Measurements from ENCODE around the gene DCAF5. TPM values are rescaled to one million over a fixed set of nuclear protein-coding genes. Genes with fewer than 3 reads are reported as not detected.

Gene DCAF5
- total and polyA plus RNA-seq, 2 of the 8 experiments (the other 6 are each of a cell fraction or from before 2014, with no cell fraction given), result 24.3 to 31.0 TPM

DNA sequence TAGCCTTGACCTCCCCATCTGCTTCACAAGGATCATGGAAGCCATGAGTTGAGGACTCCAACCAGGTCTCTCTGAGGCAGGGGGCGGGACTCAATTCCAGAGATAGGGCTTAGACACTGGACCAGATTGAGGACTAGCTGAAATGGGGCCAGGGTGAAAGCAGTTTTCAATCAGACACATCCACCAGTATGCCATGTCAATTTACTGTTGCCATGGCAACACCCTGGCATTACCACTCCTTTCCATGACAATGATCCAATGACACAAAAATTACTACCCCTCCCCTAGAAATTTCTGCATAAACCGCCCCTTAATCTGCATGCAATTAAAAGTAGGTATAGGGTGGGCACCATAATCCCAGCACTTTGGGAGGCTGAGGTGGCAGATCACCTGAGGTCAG is 18.6 kb upstream of the DCAF5 start:
- H3K23ac ChIP-seq (ENCODE audit: insufficient read length), result no peak overlapping the region
- no peaks in the 10 kb centered on the region for H3K36me3 ChIP-seq (ENCODE audit: control insufficient read depth in 2 of 4, insufficient read depth in 4 of 4, low read length in 3 of 4)
- no peak overlapping the region for H4K8ac ChIP-seq (ENCODE audit: extremely low read depth, insufficient read depth, low read length)
- H2BK12ac ChIP-seq (ENCODE audit: low read depth, low read length), result no peak overlapping the region
- H3K79me2 ChIP-seq (ENCODE audit: control insufficient read depth in 1 of 2, insufficient read depth in 2 of 2, low read length in 2 of 2), result no peaks in the 10 kb centered on the region
- no peak overlapping the region for H3K56ac ChIP-seq (replicated peaks; ENCODE audit: insufficient read length, low read depth, low read length)
- TF ChIP-seq, protein P1, sequence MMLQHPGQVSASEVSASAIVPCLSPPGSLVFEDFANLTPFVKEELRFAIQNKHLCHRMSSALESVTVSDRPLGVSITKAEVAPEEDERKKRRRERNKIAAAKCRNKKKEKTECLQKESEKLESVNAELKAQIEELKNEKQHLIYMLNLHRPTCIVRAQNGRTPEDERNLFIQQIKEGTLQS (IDR thresholded peaks at IDR 0.05; ENCODE audit: insufficient read depth, low read depth, low read length), result no peak
- TF ChIP-seq CBX5 (IDR thresholded peaks at IDR 0.05; ENCODE audit: low read depth, low read length), result no peak
- H2AFZ ChIP-seq (ENCODE audit: low read length), result no peak overlapping the region
- H2AK5ac ChIP-seq (ENCODE audit: low read depth, low read length), result no peak overlapping the region
- H4K5ac ChIP-seq (ENCODE audit: insufficient read length, low read depth, low read length), result no peak overlapping the region
- no peak overlapping the region for H2BK5ac ChIP-seq (ENCODE audit: low read depth, low read length)
- H3K4ac ChIP-seq (replicated peaks; ENCODE audit: insufficient read length, low read depth, low read length), result no peak overlapping the region
- H3K79me1 ChIP-seq (ENCODE audit: low read depth, low read length), result no peaks in the 10 kb centered on the region
- no peak overlapping the region for H4K91ac ChIP-seq (replicated peaks; ENCODE audit: insufficient read length, low read length)
- no peaks in the 10 kb centered on the region for H4K20me1 ChIP-seq (replicated peaks in 1 of 2; ENCODE audit: control insufficient read depth in 1 of 2, insufficient read depth in 2 of 2, low read length in 2 of 2)
- no peak overlapping the region for H3K9ac ChIP-seq (replicated peaks in 1 of 4; ENCODE audit: extremely low read depth in 1 of 4, low read depth in 3 of 4, low read length in 3 of 4)
- no peak overlapping the region for H3K4me2 ChIP-seq (ENCODE audit: insufficient read depth in 1 of 2, low read depth in 2 of 2, low read length in 2 of 2)
- no peak overlapping the region for H2BK120ac ChIP-seq (replicated peaks; ENCODE audit: low read depth, low read length)
- no peaks in the 10 kb centered on the region for H3K27me3 ChIP-seq (replicated peaks in 1 of 4; ENCODE audit: control insufficient read depth in 3 of 4, extremely low read depth in 1 of 4, insufficient read depth in 3 of 4, low read length in 3 of 4)
- no peak for DNase-seq (ENCODE audit: low read depth in 1 of 2, low spot score in 2 of 2)
- no peaks in the 10 kb centered on the region for H3K9me3 ChIP-seq (ENCODE audit: insufficient read depth in 2 of 2, low read depth in 1 of 2, low read length in 1 of 2)
- no peak overlapping the region for H3K18ac ChIP-seq (ENCODE audit: extremely low read depth, low read length)
- no peak overlapping the region for H3K4me3 ChIP-seq (ENCODE audit: extremely low read depth in 1 of 4, insufficient read depth in 2 of 4, low read depth in 3 of 4, low read length in 4 of 4)
- no peak overlapping the region for H2BK15ac ChIP-seq (ENCODE audit: low read length)
- no peak overlapping the region for H3K27ac ChIP-seq (ENCODE audit: low read depth, low read length)
- ChIA-PET CTCF (ENCODE audit: partially characterized antibody) (no interaction called here), POLR2A (ENCODE audit: partially characterized antibody) (interaction anchor here (3.0 kb wide), 1 partner anchor 20 kb away, joined by 8 read pairs; the partner anchor contains the start of gene EXD2)
- no peak overlapping the region for H2BK20ac ChIP-seq (ENCODE audit: low read length)
- WGBS, 2 experiments (ENCODE audit: extremely low coverage in 1 of 2, insufficient coverage in 1 of 2, insufficient read length in 1 of 2, insufficient replicate concordance in 2 of 2, low coverage in 1 of 2, low lambda C conversion rate in 2 of 2, missing lambda C conversion rate in 1 of 2), result 87% methylated on average over 2 of the region's 2 CpGs; no CpG with 5 or more reads in 1 of the 2 experiments
- H3K14ac ChIP-seq (ENCODE audit: insufficient read length), result no peak overlapping the region
- H3K4me1 ChIP-seq (replicated peaks in 1 of 4; ENCODE audit: control insufficient read depth in 3 of 4, insufficient read depth in 4 of 4, low read length in 3 of 4), result no peaks in the 10 kb centered on the region
- no peaks in the 10 kb centered on the region for H3K23me2 ChIP-seq (ENCODE audit: low read depth, low read length)
- FAIRE-seq, result no peak
